Measurements from ENCODE around the gene RIN1.

RIN1 gene

GRCh38 chr11:66373265-66373664, 37.0 kb upstream of the RIN1 start:
- TF ChIP-seq CTCF (conservative IDR thresholded peaks at IDR 0.05; ENCODE audit: low read length) = no peak
- no peak for TF ChIP-seq EZH2phosphoT487 (IDR thresholded peaks at IDR 0.05; ENCODE audit: borderline replicate concordance)
- Histone ChIP-seq H3K9ac (ENCODE audit: low read depth, low read length, poor library complexity, severe bottlenecking) (peak overlapping the region; percentile 71), H3K36me3 (ENCODE audit: insufficient read depth, low read length) (no peaks in the 10 kb centered on the region), H3K27me3 (ENCODE audit: insufficient read depth, low read length, poor library complexity, severe bottlenecking) (no peaks in the 10 kb centered on the region), H3K9me3 (ENCODE audit: insufficient read depth, low read depth, low read length) (no peaks in the 10 kb centered on the region), H2AFZ (ENCODE audit: low read length) (no peak overlapping the region), H3K4me3 (ENCODE audit: low read length, poor library complexity, severe bottlenecking) (peak overlapping the region; percentile 74), H3K9me2 (replicated peaks; ENCODE audit: low read depth, low read length) (no peaks in the 10 kb centered on the region), H3K4me2 (ENCODE audit: low read depth, low read length, poor library complexity, severe bottlenecking) (peak overlapping the region; percentile 78), H3F3A (ENCODE audit: low read depth) (no peaks in the 10 kb centered on the region), H4K20me1 (ENCODE audit: insufficient read depth, low read length, poor library complexity, severe bottlenecking) (no peaks in the 10 kb centered on the region), H3K4me1 (ENCODE audit: insufficient read depth, low read length, poor library complexity, severe bottlenecking) (peaks cover 10% of the 10 kb centered on the region), H3K79me2 (ENCODE audit: insufficient read depth, low read length) (no peaks in the 10 kb centered on the region)

- TF ChIP-seq CTCF (conservative IDR thresholded peaks at IDR 0.05; ENCODE audit: low read length) (no peak), EZH2phosphoT487 (IDR thresholded peaks at IDR 0.05; ENCODE audit: borderline replicate concordance) (no peak)
Observed at GRCh38 chr11:66371627-66372415, 35.6 kb upstream of the RIN1 start, which contains the start of gene SLC29A2. SLC29A2 (minus strand) TSS chr11:66371760; CDS start chr11:66371591, 169 bp downstream.

GRCh38 chr11:66369073-66369894, 33.0 kb upstream of the RIN1 start:
- Histone ChIP-seq H3K4me3 (ENCODE audit: low read length, poor library complexity, severe bottlenecking) (no peak overlapping the region), H3K79me2 (ENCODE audit: insufficient read depth, low read length) (no peaks in the 10 kb centered on the region), H3K4me2 (ENCODE audit: low read depth, low read length, poor library complexity, severe bottlenecking) (no peak overlapping the region), H3F3A (ENCODE audit: low read depth) (no peaks in the 10 kb centered on the region), H2AFZ (ENCODE audit: low read length) (no peak overlapping the region), H3K27me3 (ENCODE audit: insufficient read depth, low read length, poor library complexity, severe bottlenecking) (no peaks in the 10 kb centered on the region), H3K36me3 (ENCODE audit: insufficient read depth, low read length) (no peaks in the 10 kb centered on the region), H3K9me3 (ENCODE audit: insufficient read depth, low read depth, low read length) (no peaks in the 10 kb centered on the region), H3K9ac (ENCODE audit: low read depth, low read length, poor library complexity, severe bottlenecking) (no peak overlapping the region), H3K9me2 (replicated peaks; ENCODE audit: low read depth, low read length) (no peaks in the 10 kb centered on the region), H4K20me1 (ENCODE audit: insufficient read depth, low read length, poor library complexity, severe bottlenecking) (no peaks in the 10 kb centered on the region), H3K4me1 (ENCODE audit: insufficient read depth, low read length, poor library complexity, severe bottlenecking) (peaks cover 10% of the 10 kb centered on the region)
- no peak for TF ChIP-seq CTCF (conservative IDR thresholded peaks at IDR 0.05; ENCODE audit: low read length)
- no peak for TF ChIP-seq EZH2phosphoT487 (IDR thresholded peaks at IDR 0.05; ENCODE audit: borderline replicate concordance)

More at GRCh38 chr11:66371627-66372415, 35.6 kb upstream of the RIN1 start, which contains the start of gene SLC29A2:
- Histone ChIP-seq H3K4me2 (ENCODE audit: low read depth, low read length, poor library complexity, severe bottlenecking) (peak within 1 kb of the TSS; percentile 78), H2AFZ (ENCODE audit: low read length) (peak within 1 kb of the TSS; percentile 93), H3K36me3 (ENCODE audit: insufficient read depth, low read length) (no peaks in the 10 kb centered on the region), H3K9me3 (ENCODE audit: insufficient read depth, low read depth, low read length) (no peaks in the 10 kb centered on the region), H3K9me2 (replicated peaks; ENCODE audit: low read depth, low read length) (no peaks in the 10 kb centered on the region), H3K79me2 (ENCODE audit: insufficient read depth, low read length) (no peaks in the 10 kb centered on the region), H4K20me1 (ENCODE audit: insufficient read depth, low read length, poor library complexity, severe bottlenecking) (no peaks in the 10 kb centered on the region), H3K27me3 (ENCODE audit: insufficient read depth, low read length, poor library complexity, severe bottlenecking) (no peaks in the 10 kb centered on the region), H3F3A (ENCODE audit: low read depth) (no peaks in the 10 kb centered on the region), H3K9ac (ENCODE audit: low read depth, low read length, poor library complexity, severe bottlenecking) (peak within 1 kb of the TSS; percentile 71), H3K4me1 (ENCODE audit: insufficient read depth, low read length, poor library complexity, severe bottlenecking) (peaks cover 10% of the 10 kb centered on the region), H3K4me3 (ENCODE audit: low read length, poor library complexity, severe bottlenecking) (peak within 1 kb of the TSS; percentile 74)

Data from Loucy (cell line).